GM19395 (cell line): ENCODE results near the gene WDR7.

ENCODE experiments used
- ATAC-seq: cut with Tn5 transposase; IDR thresholded peaks from one replicate; pipeline ENCODE4 v1.9.1; 2021; ENCODE audit warnings: mild to moderate bottlenecking, moderate library complexity; ENCODE audit not compliant: unreplicated experiment

WDR7 gene

DNA sequence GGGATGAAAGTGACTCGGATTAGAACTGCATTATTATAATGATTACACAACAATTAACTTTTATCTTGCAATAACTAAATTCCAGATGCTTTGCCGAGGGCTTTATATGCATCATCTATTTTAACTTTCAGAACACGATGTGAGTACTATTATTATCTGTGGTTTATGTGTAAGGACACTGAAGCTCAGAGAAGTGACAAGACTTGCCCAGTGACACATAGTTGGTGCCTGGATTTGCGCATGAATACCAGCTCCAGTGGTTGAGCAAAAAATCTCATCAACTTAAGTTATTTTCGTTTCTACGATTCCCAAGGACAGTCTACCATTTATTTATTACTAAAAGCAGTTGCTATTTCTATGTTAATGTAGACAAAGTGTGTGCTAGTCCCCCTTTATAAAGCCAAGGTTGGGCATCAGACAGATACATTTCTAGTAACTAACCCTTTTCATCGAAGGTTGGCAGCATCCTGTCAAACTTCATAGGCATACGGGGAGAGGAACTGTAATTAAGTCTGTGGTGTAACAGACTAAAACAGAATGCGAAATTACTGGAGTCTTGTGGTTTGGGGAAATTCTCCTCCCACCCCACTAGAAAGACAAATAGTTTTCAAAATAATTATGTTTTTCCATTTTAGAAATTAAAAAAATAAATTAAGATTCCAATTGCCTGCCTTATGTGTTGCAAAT, 422.5 kb downstream of the WDR7 start:
- ATAC-seq: no peak

DNA sequence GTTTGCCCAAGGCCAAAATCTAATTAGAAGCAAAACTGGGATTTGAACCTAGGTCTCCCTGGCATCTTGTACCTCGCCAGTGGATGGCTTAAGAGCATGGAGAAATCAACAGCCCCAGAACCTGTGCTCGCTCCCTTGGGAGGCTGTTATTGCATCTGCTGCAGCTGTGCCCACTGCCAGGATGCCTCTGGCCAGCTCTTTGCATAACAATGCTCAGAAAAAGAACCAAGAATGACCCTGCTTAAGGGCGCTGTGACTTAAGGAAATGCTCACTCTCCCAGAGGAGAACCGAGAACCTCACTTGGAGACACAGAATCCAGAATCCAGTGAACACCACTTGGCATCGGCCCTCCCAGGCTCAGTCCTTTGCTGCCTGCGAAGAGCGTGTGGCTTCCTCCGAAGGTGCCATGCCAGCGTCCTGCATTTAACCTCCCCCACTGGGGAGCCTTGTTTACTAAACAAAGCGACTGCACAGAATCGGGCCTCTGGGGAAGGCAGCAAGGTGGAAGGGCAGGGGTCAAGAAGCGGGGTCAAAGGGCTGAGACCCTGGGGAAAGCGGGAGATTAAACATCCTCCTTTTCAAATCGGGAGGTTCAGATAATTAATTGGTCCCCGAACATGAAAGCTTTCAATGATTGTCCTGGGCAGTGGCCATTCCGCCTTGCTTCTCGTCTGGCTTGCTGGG, 424.7 kb downstream of the WDR7 start:
- ATAC-seq: no peak

DNA sequence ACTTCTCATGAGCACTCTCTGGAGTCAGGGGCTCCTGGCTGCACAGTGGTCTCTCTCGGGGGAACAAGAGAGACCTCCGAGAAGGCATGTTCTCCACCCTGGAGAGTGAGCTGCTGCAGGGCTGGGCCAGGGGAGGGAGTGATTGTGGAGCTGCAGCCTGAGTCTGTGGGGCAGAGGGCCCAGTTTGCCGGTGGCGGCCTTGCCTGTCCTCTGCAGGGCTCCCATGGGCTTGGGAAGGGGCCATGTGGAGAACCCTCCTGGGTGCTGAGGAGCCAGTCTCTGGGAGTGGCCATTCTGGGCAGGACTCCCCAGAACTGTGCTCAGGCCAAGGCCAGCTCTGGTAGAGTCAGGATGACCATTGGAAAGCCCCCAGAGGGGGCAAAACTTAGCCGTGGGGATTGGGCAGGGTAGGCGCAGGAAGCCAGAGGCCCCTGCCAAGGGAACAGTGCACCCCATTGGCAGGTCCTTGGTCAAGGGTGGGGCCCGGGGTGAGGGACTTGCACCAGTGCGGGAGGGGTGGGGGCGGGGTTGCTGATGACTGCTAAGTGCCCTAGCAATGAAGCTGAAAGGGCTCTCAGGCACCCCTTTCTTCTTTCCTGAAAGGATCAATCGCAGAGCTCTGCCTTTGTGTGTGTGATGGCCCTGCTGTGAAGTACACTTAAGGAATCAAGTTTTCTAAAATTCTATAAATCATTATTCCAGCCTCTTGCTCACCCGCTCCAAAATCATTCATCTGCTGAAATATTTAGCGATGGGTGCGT, 426.0 kb downstream of the WDR7 start:
- ATAC-seq: peak; percentile 10

DNA sequence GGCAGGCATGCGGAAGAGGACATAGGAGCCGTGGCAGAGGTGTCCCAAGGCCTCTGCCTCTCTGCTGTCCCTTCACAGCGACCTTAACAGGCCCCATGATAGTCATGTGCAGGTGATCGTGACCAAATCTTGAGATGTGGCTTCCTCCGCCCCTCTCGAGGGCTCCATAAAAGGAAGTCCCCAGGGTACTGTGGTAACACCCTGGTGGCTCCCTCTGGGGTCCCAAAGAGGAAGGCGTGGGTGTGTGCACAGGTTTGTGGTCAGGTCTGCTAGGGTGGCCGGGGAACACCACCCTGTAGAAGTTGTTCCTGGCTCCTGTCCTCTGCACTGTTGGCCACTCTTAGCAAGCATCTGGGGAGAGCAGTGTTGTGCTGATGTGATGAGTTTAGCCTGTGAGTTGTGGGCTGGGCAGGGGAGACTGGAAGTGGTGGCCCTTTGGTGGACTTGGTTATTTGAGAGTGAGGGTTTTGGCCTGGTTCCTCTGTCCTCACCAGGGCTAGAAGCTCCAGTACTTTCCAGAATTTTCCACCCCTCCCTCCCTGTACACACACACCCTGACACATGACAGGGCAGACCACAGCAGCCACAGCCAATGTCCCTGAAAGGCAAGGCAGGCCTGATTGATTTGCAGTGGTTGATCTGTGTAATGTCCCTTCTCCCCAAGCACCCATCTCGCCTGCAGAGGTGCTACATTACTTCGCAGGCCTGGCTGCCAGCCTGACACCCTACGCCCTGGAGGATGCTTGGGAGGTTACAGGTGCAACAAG, 426.8 kb downstream of the WDR7 start:
- peak; percentile 95 for ATAC-seq

DNA sequence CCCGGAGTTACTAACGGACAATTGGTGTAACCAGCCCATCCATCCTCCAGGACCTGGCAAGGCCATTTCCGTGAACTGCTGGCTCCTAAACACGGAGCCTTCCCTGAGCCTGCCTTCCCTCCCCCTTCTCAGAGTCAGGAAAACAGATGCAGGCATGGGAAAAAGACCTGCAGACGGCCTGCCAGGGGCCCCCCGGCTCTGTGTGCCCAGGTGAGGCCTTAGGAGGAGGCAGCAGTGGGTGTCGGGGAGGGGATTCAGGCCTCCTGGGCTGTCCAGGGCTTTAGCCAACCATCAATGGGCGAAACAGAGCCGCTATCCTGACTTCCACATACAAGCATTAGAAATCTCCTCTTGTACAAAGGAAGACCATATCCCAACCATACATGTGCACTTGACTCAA, 427.5 kb downstream of the WDR7 start:
- ATAC-seq: no peak

DNA sequence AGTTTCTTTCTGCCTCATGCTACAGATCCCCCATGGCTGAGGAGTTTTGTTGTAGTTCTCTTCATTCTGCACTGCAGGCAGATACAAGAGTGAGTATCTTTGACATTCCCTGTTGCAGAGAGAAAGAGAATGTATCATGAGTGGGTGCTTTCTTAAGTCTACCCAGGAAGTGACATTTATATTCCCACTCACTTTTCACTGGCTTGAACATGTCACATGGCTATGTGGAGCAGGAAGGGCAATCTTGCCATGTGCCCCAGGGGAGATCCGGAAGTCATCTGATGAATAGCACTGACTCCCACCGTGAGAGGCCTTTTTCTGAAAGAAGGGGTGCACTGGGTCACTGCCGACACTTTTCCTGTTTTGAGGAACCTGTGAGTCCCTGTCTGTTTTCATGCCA, 429.3 kb downstream of the WDR7 start:
- ATAC-seq: no peak

DNA sequence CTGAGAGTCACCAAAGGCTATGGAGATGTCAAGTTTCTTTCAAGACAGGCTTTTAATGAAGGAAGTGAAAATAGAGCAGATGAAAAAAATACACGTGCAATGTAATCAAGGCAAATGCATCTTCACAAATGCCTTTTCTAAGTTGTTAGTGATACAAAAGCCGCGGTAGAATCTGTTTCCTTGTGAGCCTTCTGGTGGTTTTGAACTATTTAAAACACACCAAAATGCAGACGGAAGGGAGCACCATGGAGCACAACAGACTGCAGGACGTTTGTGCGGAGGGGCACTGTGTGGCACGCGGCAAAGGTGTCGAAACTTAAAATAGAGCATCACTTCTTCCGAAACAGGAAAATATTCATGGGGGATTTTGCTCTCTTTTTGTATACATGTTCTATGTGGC, 430.7 kb downstream of the WDR7 start:
- ATAC-seq: no peak

DNA sequence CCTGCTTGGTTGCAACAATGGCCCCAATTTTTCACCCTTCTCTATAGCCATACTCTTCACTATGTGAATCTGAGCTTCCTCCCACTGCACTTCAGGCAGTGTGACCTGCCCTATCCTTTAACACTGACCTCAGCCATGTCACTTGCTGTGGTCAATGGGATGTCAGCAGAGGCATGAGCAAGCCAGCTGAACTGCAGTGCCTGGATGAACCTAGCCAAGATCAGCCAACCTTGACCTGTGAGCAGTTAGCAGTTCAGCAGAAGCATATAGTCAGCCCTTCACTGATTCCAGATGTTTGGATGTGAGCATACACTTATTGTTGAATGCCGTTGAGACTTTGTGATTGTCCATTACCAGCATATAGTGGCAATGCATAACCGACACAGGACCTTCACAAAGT, 432.3 kb downstream of the WDR7 start:
- no peak for ATAC-seq

DNA sequence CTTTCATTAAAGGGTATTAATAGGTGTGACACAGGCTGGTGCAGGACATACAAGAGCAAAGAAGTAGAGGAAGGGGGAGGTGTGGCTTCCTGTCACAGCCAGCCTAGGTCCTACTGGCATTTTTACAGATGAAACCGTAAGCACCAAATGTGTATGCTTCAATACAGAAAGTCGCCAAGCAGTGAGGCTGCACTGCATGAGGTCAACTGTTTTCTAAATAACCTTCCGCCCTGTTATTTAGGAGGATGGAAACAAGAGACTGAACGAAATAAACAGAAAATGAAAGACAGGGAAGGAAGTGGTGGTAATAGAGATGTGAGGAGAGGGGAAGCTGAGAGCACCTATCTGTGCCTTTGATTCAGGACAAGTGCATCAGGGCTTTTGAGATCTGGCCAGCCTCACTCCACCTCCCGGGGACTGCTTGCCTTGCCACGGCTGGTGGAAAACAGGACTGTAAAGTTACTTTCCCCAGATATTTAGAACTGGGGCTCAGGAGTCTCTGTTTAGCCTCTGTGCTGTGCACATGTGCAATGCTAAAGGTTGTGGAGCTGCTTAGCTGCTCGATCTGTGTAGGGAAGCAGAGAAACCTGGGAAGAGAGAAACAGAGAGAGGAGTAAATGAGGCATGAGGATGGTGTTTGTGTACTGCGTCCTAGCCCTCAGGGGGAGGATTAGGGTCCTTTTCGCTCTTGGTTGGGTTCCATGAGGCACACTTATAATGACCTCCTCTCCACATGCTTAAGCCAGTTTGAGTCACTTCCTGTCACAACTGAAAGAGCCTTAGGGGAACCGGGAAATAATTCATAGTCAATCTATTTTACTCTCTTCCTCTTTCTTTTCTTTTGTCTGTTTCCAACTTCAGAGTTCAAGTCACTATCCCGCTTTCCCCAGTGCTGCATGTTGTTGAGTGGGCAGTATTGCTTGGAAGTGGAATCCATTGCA, 433.4 kb downstream of the WDR7 start:
- ATAC-seq: peak; percentile 78

DNA sequence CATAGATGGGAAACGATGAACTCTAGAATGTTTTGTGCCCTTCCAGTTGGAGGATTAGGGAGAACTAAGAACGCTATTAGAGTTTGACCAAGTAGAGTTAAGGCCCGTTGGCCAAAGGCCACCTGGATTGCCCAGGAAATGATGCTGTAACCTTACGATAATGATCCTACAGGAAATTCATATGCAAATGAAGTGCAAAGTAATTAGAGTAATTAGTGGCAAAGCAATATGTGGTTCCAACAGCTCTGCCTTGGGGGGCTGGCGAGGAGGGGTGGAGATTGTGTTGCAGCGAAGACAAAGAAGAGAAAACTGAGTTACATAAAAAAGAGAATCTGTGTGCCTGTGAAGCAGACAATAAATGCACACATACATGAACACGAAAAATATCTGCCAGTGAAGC, 434.2 kb downstream of the WDR7 start:
- ATAC-seq: no peak

DNA sequence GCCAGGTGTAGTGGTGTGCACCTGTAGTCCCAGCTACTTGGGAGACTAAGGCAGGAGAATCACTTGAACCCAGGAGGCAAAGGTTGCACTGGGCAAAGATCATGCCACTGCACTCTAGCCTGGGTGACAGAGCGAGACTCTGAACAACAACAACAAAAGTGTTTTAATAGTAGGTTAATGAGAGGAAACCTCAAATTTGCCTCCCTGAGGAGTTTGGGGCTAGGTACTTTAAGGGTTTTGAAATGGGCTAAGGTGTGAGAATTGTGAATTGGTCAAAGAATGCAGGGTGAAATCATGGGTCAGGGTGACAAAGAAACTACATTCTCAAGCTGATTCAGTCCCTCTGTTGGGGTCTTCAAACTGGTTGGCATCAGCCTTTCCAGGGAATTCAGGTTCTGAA, 435.0 kb downstream of the WDR7 start:
- ATAC-seq: no peak
